Activated T-cell treated with anti-CD3 and anti-CD28 coated beads for 48 hours (primary cell): ENCODE data around the gene DNAJB12.

Source experiments
- DNase-seq: peaks from one replicate; pipeline ENCODE4 v3.0.0-alpha.2; 2020; ENCODE audit warnings: low read depth

DNAJB12 gene

GRCh38 chr10:72291019-72291532 is 63.6 kb downstream of the DNAJB12 start:
- peak; percentile 40 for DNase-seq

- no peak for DNase-seq
Observed at GRCh38 chr10:72285972-72286521, 68.7 kb downstream of the DNAJB12 start.

GRCh38 chr10:72283131-72283530 is 71.6 kb downstream of the DNAJB12 start:
- DNase-seq = no peak
